GM18498 (cell line): ENCODE measurements around the gene POR.
"Not testable (repeated sequence)": the region's sequence is repeated elsewhere in the genome, so short reads cannot be mapped to it uniquely, and the experiment has no call there.

Experiments
- ATAC-seq: cut with Tn5 transposase; IDR thresholded peaks from one replicate; pipeline ENCODE4 v1.9.1; 2021; ENCODE audit warnings: mild to moderate bottlenecking, moderate library complexity; ENCODE audit not compliant: unreplicated experiment

The POR gene

DNA sequence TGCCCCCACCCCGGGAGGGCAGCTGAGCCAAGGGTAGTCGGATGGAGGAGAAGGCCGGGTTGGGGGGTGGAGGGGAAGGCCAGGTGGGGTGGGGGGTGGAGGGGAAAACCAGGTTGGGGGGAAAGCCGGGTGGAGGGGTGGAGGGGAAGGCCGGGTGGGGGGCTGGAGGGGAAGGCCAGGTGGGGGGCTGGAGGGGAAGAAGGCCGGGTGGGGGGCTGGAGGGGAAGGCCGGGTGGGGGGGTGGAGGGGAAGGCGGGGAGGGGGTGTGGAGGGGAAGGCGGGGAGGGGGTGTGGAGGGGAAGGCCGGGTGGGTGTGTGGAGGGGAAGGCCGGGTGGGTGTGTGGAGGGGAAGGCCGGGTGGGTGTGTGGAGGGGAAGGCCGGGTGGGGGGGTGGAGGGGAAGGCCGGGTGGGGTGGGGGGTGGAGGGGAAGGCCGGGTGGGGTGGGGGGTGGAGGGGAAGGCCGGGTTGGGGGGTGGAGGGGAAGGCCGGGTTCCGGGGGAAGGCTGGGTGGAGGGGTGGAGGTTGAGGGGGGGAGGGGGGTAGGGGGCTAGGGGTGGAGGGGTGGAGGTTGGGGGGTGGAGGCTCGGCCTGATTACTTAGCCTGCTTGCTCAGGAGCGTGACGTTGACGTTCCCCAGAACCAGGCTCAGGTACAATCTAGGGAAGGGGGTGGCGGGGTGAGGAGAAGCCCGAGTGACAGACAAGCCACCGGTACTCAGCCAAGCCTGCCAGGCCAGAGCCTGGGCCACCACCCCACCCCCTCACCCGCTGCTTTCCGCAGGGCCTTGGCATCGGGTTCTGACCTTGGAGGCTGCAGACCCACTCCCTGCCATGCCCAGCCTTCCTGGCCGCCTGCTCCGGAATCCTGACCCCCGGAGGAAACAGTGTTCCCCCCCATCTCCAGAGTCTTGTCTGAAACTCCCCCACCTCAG lies 73.9 kb downstream of the POR start:
- no peak for ATAC-seq

GRCh38 chr7:75989500-75990388 lies 74.8 kb downstream of the POR start:
- ATAC-seq: no peak

- ATAC-seq: no peak
Observed at GRCh38 chr7:75991531-75992082, 76.7 kb downstream of the POR start.

GRCh38 chr7:75992083-75992755 lies 77.3 kb downstream of the POR start:
- ATAC-seq: no peak

GRCh38 chr7:75993689-75994387 lies 78.9 kb downstream of the POR start:
- peak; percentile 3 for ATAC-seq

GRCh38 chr7:75994388-75995051 lies 79.6 kb downstream of the POR start, which contains the start of gene TMEM120A:
Gene TMEM120A (minus strand): TSS chr7:75994595. CDS start chr7:75994570, 25 bp downstream.
- peak; percentile 98 for ATAC-seq

DNA sequence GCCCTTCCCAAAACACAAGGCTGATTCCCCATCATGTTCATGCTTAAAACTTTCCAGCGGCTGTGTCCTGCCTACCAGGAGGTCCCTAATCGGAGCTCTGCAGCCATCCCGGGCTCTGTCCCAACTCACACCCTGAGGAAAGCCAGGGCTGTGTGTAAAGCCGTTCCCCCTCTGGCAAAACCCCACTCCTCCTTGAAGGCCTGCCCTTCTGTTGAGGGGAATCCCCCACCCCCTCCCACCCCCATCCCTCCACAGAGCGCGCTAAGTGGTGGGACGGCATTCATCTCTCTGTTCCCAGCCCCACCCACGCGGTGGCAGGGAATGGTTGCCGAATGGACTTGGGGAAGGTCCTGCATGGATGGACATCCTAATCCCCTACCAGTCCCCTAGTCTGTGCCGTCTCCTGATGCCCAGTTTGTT lies 80.1 kb downstream of the POR start:
- ATAC-seq: no peak

- no peak for ATAC-seq
Observed at GRCh38 chr7:75995996-75996395, 81.0 kb downstream of the POR start.

DNA sequence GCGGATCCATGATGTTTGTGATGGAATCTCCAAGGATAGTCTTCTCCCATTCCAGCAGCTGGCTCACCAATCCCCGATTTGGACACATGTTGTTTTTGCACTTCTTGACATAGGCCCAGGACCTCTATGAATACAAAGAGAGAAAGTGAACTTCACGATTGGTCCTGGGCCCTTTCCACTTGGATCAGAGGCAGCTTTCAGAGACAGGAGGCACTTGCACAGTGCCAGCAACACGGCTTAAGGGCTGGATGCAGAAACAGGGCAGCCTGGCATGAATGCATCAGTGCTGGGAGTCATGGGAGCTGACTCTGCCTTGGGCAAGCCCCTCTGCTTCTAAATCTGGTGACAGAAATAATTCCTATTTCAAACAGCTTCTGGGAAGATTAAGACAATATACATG lies 81.5 kb downstream of the POR start:
- no peak for ATAC-seq

DNA sequence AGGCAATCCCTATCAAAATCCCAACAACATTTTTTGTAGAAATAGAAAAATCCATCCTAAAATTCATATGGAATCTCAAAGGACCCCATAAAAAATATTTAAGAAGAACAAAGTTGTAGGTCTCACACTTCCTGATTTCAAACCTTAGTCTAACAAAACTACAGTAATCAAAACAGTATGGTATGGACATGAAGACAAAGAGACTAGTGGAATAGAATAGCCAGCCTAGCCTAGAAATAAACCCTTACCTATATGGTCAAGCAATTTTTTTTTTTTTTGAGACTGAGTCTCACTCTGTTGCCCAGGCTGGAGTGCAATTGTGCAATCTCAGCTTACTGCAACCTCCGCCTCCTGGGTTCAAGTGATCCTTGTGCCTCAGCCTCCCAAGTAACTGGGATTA lies 83.1 kb downstream of the POR start:
- no peak for ATAC-seq

DNA sequence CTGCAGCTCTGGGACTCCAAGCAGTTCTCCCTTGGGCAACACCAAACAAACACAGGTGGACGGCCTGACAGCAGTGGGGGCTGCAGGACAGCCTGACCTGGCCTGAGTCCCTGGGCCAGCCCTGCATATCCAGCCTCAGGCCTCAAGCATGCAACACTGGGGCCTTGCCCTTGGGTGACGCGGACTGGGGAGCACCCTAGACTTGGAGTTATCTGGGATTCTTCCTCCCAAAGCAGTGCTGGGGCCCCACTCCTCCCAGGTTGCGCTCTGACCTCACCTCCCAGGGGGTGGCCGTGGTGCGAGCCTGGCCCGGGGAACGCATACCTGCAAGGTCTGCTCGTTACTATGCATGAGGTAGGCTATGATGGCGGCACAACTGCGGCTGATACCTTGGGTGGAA lies 85.6 kb downstream of the POR start:
- ATAC-seq: no peak

GRCh38 chr7:76002139-76002538 lies 87.2 kb downstream of the POR start:
- no peak for ATAC-seq

- no peak for ATAC-seq
Observed at GRCh38 chr7:76002822-76003221, 87.9 kb downstream of the POR start.

GRCh38 chr7:76003351-76003750 lies 88.4 kb downstream of the POR start:
- no peak for ATAC-seq

GRCh38 chr7:76005004-76005403 lies 90.0 kb downstream of the POR start:
- ATAC-seq: not testable (repeated sequence)

DNA sequence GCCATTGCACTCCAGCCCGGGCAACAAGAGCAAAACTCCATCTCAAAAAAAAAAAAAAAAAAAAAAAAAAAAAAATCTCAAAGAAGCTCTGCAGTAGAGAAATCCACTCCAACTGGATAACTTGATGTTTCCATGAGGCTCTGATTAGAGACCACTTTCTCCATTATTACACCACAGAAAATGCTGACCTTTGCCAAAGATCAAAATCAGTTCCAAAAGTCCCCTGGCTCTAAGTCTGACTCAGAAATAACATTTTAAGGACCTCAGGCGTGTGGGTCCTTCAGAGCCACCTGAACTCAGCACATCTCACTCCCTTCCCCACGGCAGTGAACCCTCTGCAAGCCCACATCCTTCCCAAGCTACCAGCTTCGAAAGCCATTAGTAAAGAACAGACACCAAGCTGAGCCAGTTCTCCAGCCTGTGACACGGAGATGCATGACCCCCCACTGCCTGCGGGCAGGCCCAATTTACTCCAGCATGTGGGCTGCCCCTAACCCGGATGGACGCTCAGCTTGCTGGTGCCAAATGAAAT lies 93.3 kb downstream of the POR start:
- ATAC-seq: no peak

GRCh38 chr7:76009672-76010600 lies 95.0 kb downstream of the POR start:
- ATAC-seq: no peak

GRCh38 chr7:76011442-76011861 lies 96.5 kb downstream of the POR start:
- ATAC-seq: no peak
